ENCODE results near the gene TMTC2.
"Not testable (repeated sequence)": the region's sequence is repeated elsewhere in the genome, so short reads cannot be mapped to it uniquely, and the experiment has no call there.

The TMTC2 gene

DNA sequence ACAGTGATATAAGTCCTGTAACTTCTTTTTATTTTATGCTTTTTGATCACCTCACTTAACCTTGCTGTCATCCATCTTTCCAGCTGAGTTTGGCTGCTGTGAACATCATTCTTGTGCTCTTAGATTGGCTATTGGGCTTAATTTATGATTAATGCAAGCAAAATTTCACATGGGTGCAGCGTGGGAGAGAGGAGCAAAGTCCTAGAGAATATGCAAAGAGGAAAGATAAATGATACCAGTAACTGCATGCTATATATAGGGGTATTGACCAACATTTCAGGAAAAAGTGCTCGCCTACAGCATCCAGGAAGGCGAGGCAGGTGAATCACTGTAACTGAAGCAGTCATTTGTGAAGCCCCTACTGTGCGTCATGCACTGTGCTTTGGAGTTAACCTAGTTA lies 153.1 kb downstream of the TMTC2 start:
- H3K27me3 ChIP-seq (ENCODE audit: insufficient read depth, low read length) = no peaks in the 10 kb centered on the region
- H4K20me1 ChIP-seq (ENCODE audit: insufficient read depth, low read length) = no peaks in the 10 kb centered on the region
- no peak overlapping the region for H3K4me3 ChIP-seq (ENCODE audit: low read depth, low read length, poor library complexity, severe bottlenecking)
- TF ChIP-seq, protein P1, sequence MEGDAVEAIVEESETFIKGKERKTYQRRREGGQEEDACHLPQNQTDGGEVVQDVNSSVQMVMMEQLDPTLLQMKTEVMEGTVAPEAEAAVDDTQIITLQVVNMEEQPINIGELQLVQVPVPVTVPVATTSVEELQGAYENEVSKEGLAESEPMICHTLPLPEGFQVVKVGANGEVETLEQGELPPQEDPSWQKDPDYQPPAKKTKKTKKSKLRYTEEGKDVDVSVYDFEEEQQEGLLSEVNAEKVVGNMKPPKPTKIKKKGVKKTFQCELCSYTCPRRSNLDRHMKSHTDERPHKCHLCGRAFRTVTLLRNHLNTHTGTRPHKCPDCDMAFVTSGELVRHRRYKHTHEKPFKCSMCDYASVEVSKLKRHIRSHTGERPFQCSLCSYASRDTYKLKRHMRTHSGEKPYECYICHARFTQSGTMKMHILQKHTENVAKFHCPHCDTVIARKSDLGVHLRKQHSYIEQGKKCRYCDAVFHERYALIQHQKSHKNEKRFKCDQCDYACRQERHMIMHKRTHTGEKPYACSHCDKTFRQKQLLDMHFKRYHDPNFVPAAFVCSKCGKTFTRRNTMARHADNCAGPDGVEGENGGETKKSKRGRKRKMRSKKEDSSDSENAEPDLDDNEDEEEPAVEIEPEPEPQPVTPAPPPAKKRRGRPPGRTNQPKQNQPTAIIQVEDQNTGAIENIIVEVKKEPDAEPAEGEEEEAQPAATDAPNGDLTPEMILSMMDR (IDR thresholded peaks at IDR 0.05; ENCODE audit: low read length) = no peak
- no peak for TF ChIP-seq EZH2 (IDR thresholded peaks at IDR 0.05; ENCODE audit: borderline replicate concordance, low read length)
- no peaks in the 10 kb centered on the region for H3K9me2 ChIP-seq (ENCODE audit: low read depth, low read length)
- no peaks in the 10 kb centered on the region for H3K36me3 ChIP-seq (ENCODE audit: insufficient read depth, low read length)
- H3K79me2 ChIP-seq (ENCODE audit: insufficient read depth, low read length) = no peaks in the 10 kb centered on the region
- no peaks in the 10 kb centered on the region for H3K4me1 ChIP-seq (ENCODE audit: insufficient read depth, low read length, severe bottlenecking)
- H3K9ac ChIP-seq (ENCODE audit: low read length) = no peak overlapping the region
- no peak overlapping the region for H2AFZ ChIP-seq (ENCODE audit: low read length)
- H3K27ac ChIP-seq (ENCODE audit: low read depth, low read length, poor library complexity, severe bottlenecking) = no peak overlapping the region
- no peaks in the 10 kb centered on the region for H3K9me3 ChIP-seq (ENCODE audit: low read length)
- H3F3A ChIP-seq (ENCODE audit: insufficient read depth, low read length) = no peaks in the 10 kb centered on the region
- H3K4me2 ChIP-seq (ENCODE audit: low read length) = no peak overlapping the region

GRCh38 chr12:82841487-82841904 lies 154.8 kb downstream of the TMTC2 start:
- H3K9ac ChIP-seq (ENCODE audit: low read length) = no peak overlapping the region
- H3K4me2 ChIP-seq (ENCODE audit: low read length) = no peak overlapping the region
- no peaks in the 10 kb centered on the region for H3K27me3 ChIP-seq (ENCODE audit: insufficient read depth, low read length)
- no peaks in the 10 kb centered on the region for H3K79me2 ChIP-seq (ENCODE audit: insufficient read depth, low read length)
- no peak overlapping the region for H3K4me3 ChIP-seq (ENCODE audit: low read depth, low read length, poor library complexity, severe bottlenecking)
- no peaks in the 10 kb centered on the region for H3K9me3 ChIP-seq (ENCODE audit: low read length)
- no peak for TF ChIP-seq EZH2 (IDR thresholded peaks at IDR 0.05; ENCODE audit: borderline replicate concordance, low read length)
- TF ChIP-seq, protein P1 (IDR thresholded peaks at IDR 0.05; ENCODE audit: low read length) = no peak
- H3K36me3 ChIP-seq (ENCODE audit: insufficient read depth, low read length) = no peaks in the 10 kb centered on the region
- no peaks in the 10 kb centered on the region for H3K9me2 ChIP-seq (ENCODE audit: low read depth, low read length)
- no peaks in the 10 kb centered on the region for H3F3A ChIP-seq (ENCODE audit: insufficient read depth, low read length)
- no peaks in the 10 kb centered on the region for H4K20me1 ChIP-seq (ENCODE audit: insufficient read depth, low read length)
- H3K27ac ChIP-seq (ENCODE audit: low read depth, low read length, poor library complexity, severe bottlenecking) = no peak overlapping the region
- H3K4me1 ChIP-seq (ENCODE audit: insufficient read depth, low read length, severe bottlenecking) = no peaks in the 10 kb centered on the region
- H2AFZ ChIP-seq (ENCODE audit: low read length) = no peak overlapping the region

DNA sequence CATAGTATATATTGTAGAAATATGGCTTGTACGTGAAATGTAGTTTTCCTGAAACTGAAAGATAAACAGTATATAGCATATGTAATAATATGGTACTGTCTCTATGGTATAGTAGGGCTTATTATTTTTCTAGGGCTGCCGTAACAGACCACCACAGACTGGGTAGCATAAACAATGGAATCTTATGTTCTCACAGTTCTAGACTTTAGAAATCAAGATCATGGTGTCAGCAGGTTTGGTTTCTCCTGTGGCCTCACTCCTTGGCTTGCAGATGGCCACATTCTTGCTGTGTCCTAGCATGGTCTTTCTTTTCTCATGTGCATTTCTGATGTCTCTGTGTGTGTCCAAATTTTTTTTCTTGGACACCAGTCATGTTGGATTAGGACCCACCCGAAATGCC lies 155.8 kb downstream of the TMTC2 start:
- Histone ChIP-seq H3K9me2 (ENCODE audit: low read depth, low read length) (no peaks in the 10 kb centered on the region), H3K27me3 (ENCODE audit: insufficient read depth, low read length) (no peaks in the 10 kb centered on the region), H3K4me1 (ENCODE audit: insufficient read depth, low read length, severe bottlenecking) (no peaks in the 10 kb centered on the region), H4K20me1 (ENCODE audit: insufficient read depth, low read length) (no peaks in the 10 kb centered on the region), H3K4me2 (ENCODE audit: low read length) (no peak overlapping the region), H3K9ac (ENCODE audit: low read length) (no peak overlapping the region), H3F3A (ENCODE audit: insufficient read depth, low read length) (no peaks in the 10 kb centered on the region), H3K36me3 (ENCODE audit: insufficient read depth, low read length) (no peaks in the 10 kb centered on the region), H2AFZ (ENCODE audit: low read length) (no peak overlapping the region), H3K9me3 (ENCODE audit: low read length) (no peaks in the 10 kb centered on the region), H3K27ac (ENCODE audit: low read depth, low read length, poor library complexity, severe bottlenecking) (no peak overlapping the region), H3K4me3 (ENCODE audit: low read depth, low read length, poor library complexity, severe bottlenecking) (no peak overlapping the region), H3K79me2 (ENCODE audit: insufficient read depth, low read length) (no peaks in the 10 kb centered on the region)
- TF ChIP-seq, protein P1 (IDR thresholded peaks at IDR 0.05; ENCODE audit: low read length) = no peak
- no peak for TF ChIP-seq EZH2 (IDR thresholded peaks at IDR 0.05; ENCODE audit: borderline replicate concordance, low read length)

GRCh38 chr12:82845076-82845475 lies 158.4 kb downstream of the TMTC2 start:
- not testable (repeated sequence) for H3K27ac ChIP-seq (ENCODE audit: low read depth, low read length, poor library complexity, severe bottlenecking); H3K4me2 ChIP-seq (ENCODE audit: low read length); H3K79me2 ChIP-seq (ENCODE audit: insufficient read depth, low read length); H3K27me3 ChIP-seq (ENCODE audit: insufficient read depth, low read length); H3K4me1 ChIP-seq (ENCODE audit: insufficient read depth, low read length, severe bottlenecking); H3K9me3 ChIP-seq (ENCODE audit: low read length); H4K20me1 ChIP-seq (ENCODE audit: insufficient read depth, low read length); H3K9ac ChIP-seq (ENCODE audit: low read length); H2AFZ ChIP-seq (ENCODE audit: low read length); H3K4me3 ChIP-seq (ENCODE audit: low read depth, low read length, poor library complexity, severe bottlenecking); H3K9me2 ChIP-seq (ENCODE audit: low read depth, low read length); H3K36me3 ChIP-seq (ENCODE audit: insufficient read depth, low read length); H3F3A ChIP-seq (ENCODE audit: insufficient read depth, low read length)
